Measurements from ENCODE around the gene AKR1C2. TPM values are rescaled to one million over a fixed set of nuclear protein-coding genes. Genes with fewer than 3 reads are reported as not detected.

The AKR1C2 gene
- total RNA-seq, 1 donor from 2014 or later = 0.41 TPM

- no peak overlapping the region for H3K4me3 ChIP-seq (ENCODE audit: insufficient read depth, low read depth, low read length)
- Mint-ChIP-seq H3K4me3 (ENCODE audit: unreplicated experiment) (no peak overlapping the region), H3K27me3 (ENCODE audit: low read depth, unreplicated experiment) (no peaks in the 10 kb centered on the region), H3K9me3 (ENCODE audit: unreplicated experiment) (peaks cover 10% of the 10 kb centered on the region), H3K27ac (ENCODE audit: unreplicated experiment) (no peak overlapping the region), H3K36me3 (ENCODE audit: low read depth, unreplicated experiment) (no peaks in the 10 kb centered on the region), H3K4me1 (ENCODE audit: low read depth, unreplicated experiment) (peaks cover 10% of the 10 kb centered on the region)
- H3K9me3 ChIP-seq (ENCODE audit: insufficient read depth, low read depth, low read length) = no peaks in the 10 kb centered on the region
- no peak overlapping the region for H2AFZ ChIP-seq (ENCODE audit: low read depth, low read length)
- no peaks in the 10 kb centered on the region for H3K79me2 ChIP-seq (ENCODE audit: insufficient read depth, low read length)
- no peak overlapping the region for H3K27ac ChIP-seq (ENCODE audit: low read depth, low read length)
- no peaks in the 10 kb centered on the region for H3K27me3 ChIP-seq (ENCODE audit: insufficient read depth, low read length)
- H4K20me1 ChIP-seq (ENCODE audit: insufficient read depth, low read length) = no peaks in the 10 kb centered on the region
- no peaks in the 10 kb centered on the region for H3K4me1 ChIP-seq (ENCODE audit: insufficient read depth, low read length)
- no peak for DNase-seq (ENCODE audit: low read depth)
- H3K9ac ChIP-seq (ENCODE audit: low read length) = no peak overlapping the region
- H3K4me2 ChIP-seq (ENCODE audit: low read length) = no peak overlapping the region
- TF ChIP-seq CTCF (IDR thresholded peaks at IDR 0.05; ENCODE audit: insufficient read depth, low read depth, low read length) (no peak), EZH2 (IDR thresholded peaks at IDR 0.05; ENCODE audit: insufficient read depth, low read length) (no peak)
- no peaks in the 10 kb centered on the region for H3K36me3 ChIP-seq (ENCODE audit: insufficient read depth, low read length)
- FAIRE-seq = no peak
Observed at GRCh38 chr10:5036511-5036910, 32.9 kb upstream of the AKR1C2 start.

- Histone ChIP-seq H3K27ac (ENCODE audit: low read depth, low read length) (no peak overlapping the region), H3K9ac (ENCODE audit: low read length) (no peak overlapping the region), H4K20me1 (ENCODE audit: insufficient read depth, low read length) (no peaks in the 10 kb centered on the region), H3K4me3 (ENCODE audit: insufficient read depth, low read depth, low read length) (no peak overlapping the region), H3K79me2 (ENCODE audit: insufficient read depth, low read length) (no peaks in the 10 kb centered on the region), H3K4me1 (ENCODE audit: insufficient read depth, low read length) (no peaks in the 10 kb centered on the region), H3K4me2 (ENCODE audit: low read length) (no peak overlapping the region), H3K9me3 (ENCODE audit: insufficient read depth, low read depth, low read length) (no peaks in the 10 kb centered on the region), H3K36me3 (ENCODE audit: insufficient read depth, low read length) (no peaks in the 10 kb centered on the region), H2AFZ (ENCODE audit: low read depth, low read length) (no peak overlapping the region), H3K27me3 (ENCODE audit: insufficient read depth, low read length) (no peaks in the 10 kb centered on the region)
- TF ChIP-seq CTCF (IDR thresholded peaks at IDR 0.05; ENCODE audit: insufficient read depth, low read depth, low read length) (no peak), EZH2 (IDR thresholded peaks at IDR 0.05; ENCODE audit: insufficient read depth, low read length) (no peak)
- Mint-ChIP-seq H3K9me3 (ENCODE audit: unreplicated experiment) (peaks cover 8% of the 10 kb centered on the region), H3K4me1 (ENCODE audit: low read depth, unreplicated experiment) (peaks cover 3% of the 10 kb centered on the region), H3K27ac (ENCODE audit: unreplicated experiment) (no peak overlapping the region), H3K36me3 (ENCODE audit: low read depth, unreplicated experiment) (no peaks in the 10 kb centered on the region), H3K4me3 (ENCODE audit: unreplicated experiment) (no peak overlapping the region), H3K27me3 (ENCODE audit: low read depth, unreplicated experiment) (no peaks in the 10 kb centered on the region)
- FAIRE-seq (no peak), DNase-seq (ENCODE audit: low read depth) (no peak)
Observed at GRCh38 chr10:5035356-5035755, 31.7 kb upstream of the AKR1C2 start.

- Histone ChIP-seq H3K27me3 (ENCODE audit: insufficient read depth, low read length) (no peaks in the 10 kb centered on the region), H3K4me3 (ENCODE audit: insufficient read depth, low read depth, low read length) (no peak overlapping the region), H3K4me1 (ENCODE audit: insufficient read depth, low read length) (no peaks in the 10 kb centered on the region), H2AFZ (ENCODE audit: low read depth, low read length) (no peak overlapping the region), H3K9me3 (ENCODE audit: insufficient read depth, low read depth, low read length) (no peaks in the 10 kb centered on the region), H4K20me1 (ENCODE audit: insufficient read depth, low read length) (no peaks in the 10 kb centered on the region), H3K4me2 (ENCODE audit: low read length) (no peak overlapping the region), H3K9ac (ENCODE audit: low read length) (no peak overlapping the region), H3K27ac (ENCODE audit: low read depth, low read length) (no peak overlapping the region), H3K36me3 (ENCODE audit: insufficient read depth, low read length) (no peaks in the 10 kb centered on the region), H3K79me2 (ENCODE audit: insufficient read depth, low read length) (no peaks in the 10 kb centered on the region)
- no peak overlapping the region for H3K4me3 Mint-ChIP-seq (ENCODE audit: unreplicated experiment)
- H3K36me3 Mint-ChIP-seq (ENCODE audit: low read depth, unreplicated experiment) = no peaks in the 10 kb centered on the region
- DNase-seq (ENCODE audit: low read depth) (no peak), FAIRE-seq (no peak)
- H3K27ac Mint-ChIP-seq (ENCODE audit: unreplicated experiment) = no peak overlapping the region
- TF ChIP-seq CTCF (IDR thresholded peaks at IDR 0.05; ENCODE audit: insufficient read depth, low read depth, low read length) (no peak), EZH2 (IDR thresholded peaks at IDR 0.05; ENCODE audit: insufficient read depth, low read length) (no peak)
- H3K9me3 Mint-ChIP-seq (ENCODE audit: unreplicated experiment) = peaks cover 8% of the 10 kb centered on the region
- peaks cover 3% of the 10 kb centered on the region for H3K4me1 Mint-ChIP-seq (ENCODE audit: low read depth, unreplicated experiment)
- no peaks in the 10 kb centered on the region for H3K27me3 Mint-ChIP-seq (ENCODE audit: low read depth, unreplicated experiment)
Observed at GRCh38 chr10:5034588-5034987, 30.9 kb upstream of the AKR1C2 start.
